GM18861 (cell line): ENCODE results near the gene SLC12A4.

Source experiments
- ATAC-seq: cut with Tn5 transposase; IDR thresholded peaks from one replicate; pipeline ENCODE4 v1.9.1; 2021; ENCODE audit not compliant: unreplicated experiment

The SLC12A4 gene

DNA sequence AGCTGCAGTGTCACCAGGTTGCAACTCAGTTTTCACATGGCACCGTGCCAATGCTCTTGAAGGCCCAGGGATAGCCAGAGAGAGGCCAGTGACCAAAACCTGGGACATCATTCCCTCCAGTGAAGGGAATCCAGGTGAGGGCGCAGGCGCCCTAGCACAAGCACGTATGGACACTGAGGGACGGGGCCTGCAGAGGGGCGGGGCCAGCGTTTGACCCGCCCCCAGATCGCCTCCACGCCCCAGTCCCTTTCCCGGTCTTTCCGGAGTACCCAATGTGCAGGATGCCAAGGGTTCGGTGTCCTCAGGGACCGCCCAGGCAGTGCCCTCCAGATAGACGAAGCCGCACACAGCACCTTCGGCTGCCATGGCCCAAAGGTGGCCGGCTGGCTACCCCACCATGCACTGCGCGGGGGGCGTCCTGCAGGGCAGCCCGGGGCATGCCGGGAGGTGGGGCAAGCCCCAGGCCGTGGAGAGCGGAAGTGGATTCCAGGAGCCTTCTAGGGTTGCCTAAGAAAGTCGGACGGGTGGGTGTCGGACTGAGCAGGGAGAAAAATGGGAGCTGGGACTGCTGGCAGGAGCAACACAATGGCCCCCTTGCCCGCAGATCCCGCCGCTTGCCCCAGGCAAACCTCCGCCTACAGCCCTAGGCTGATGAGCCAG is 4.6 kb downstream of the SLC12A4 start:
- no peak for ATAC-seq

- ATAC-seq, result no peak
These were observed 5.2 kb downstream of the SLC12A4 start for GRCh38 chr16:67963292-67963661.

GRCh38 chr16:67962135-67962534 is 6.3 kb downstream of the SLC12A4 start:
- ATAC-seq, result no peak

DNA sequence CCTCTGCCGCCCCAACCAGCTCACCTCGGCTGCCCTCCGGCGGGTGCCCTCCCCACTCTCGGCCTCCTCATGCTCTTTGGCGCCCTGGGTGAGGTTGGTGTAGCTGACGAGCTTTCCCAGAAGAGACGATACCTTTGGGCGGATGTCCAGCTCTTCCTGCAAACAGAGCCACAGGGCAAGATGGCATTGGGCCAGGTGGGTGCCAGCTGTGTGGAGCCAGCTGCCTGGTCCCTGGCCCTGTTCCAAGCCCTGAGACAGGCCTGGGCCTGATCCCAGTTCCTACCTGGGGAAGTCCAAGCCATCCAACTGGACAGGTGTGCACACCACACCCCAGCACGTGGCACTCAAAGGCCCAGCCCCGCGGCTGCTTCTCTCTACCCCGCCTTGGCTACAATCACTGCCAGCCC is 6.9 kb downstream of the SLC12A4 start:
- ATAC-seq, result no peak

DNA sequence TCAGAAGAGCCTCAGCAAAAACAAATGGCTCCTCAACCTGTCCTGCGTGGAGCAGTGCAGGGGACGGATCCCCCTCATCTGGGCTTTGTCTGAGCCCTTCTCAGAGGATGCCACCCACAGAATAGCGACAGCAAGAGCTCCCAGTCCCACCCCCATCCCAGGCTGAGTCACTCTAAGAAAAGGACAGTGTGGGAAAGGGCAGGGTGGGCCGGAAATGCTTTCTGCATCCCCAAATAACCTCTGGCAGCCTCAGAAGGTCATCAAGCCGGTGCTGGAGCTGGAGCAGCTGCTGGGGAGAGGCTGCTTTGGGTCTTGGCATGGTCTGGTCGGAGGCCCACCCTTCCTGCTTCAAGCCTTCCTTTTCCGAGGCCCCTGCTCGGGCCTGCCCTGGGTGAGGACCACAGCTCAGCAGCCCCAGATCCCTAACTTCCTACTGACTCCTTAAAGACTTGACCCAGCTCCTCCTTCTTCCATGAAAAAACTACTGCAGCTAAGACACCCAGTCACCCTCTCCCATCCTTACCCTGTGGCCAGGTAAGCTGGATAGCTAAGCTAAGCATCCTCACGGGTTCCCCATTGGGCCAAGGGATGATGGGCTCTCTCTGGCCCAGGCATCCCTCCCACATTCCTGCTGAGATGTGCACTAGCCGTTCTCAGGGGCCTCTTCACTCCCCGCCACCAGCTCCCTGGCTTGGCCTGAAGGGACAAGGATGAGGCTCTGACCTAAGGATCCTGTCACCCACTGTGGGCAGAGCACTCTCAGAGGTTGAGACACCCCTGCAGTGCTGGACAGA is 8.7 kb downstream of the SLC12A4 start:
- no peak for ATAC-seq

- ATAC-seq, result no peak
These were observed 10.8 kb downstream of the SLC12A4 start for GRCh38 chr16:67957622-67958021.

DNA sequence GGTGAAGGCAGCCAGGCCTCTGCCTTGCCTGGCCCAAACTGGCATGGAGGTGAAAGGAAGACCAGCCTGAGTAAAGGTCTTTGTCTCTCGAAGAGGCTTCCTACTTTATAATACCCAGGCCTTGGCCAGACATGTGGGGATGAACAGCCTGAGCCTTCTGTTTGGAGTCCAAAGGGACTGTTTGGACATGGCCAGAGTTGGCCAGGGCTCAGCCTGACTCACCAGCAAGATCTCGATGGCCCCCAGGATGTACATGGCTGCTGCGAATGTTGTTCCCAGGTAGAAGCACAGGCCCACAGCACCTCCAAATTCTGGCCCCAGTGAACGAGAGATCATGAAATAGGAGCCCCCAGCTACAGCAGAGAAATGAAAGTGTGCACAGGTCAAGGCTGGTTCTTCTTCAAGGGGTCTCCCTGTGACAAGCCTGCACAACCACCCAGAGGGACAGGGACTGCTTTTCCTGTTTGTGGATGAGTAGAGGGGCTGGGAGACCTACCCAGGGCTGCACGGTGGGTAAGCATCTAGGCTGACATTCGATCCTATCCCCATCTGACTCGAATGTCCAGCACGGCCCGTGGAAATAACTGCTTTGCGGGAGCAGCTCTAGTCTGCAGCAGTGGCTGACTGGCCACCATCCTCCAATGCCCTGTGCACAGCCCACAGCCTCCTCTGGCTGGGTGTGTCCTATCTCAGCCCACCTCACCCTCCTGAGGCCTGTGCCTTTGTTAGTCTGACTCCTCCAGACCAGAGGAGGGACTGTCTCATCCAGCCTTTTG is 13.8 kb downstream of the SLC12A4 start:
- no peak for ATAC-seq

GRCh38 chr16:67953641-67954375 is 14.6 kb downstream of the SLC12A4 start:
- no peak for ATAC-seq

GRCh38 chr16:67951485-67951884 is 17.0 kb downstream of the SLC12A4 start:
- no peak for ATAC-seq

DNA sequence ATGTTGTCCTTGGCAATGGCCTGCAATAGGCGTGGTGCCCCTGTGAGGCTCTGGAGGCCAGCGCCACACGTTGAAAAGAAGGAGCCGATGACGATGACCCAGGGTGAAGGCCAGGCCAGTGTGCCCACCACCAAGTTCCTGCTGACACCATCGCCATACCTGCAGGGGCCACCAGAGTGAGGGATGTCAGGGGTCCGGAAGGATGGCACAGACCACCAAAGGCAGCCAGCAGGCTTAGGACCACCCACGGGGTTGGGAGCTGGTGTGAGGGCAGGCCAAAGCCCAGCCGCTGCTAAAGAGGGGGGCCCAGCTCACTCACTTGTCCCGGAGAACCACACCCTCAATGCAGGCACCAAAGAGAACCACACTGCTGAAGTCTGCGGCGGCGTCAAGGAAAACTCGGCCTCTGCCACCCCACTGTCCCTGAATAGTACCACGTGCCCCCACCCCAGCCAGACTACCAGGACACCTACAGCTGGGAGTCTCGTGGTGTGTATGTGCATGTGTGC is 18.0 kb downstream of the SLC12A4 start:
- no peak for ATAC-seq

GRCh38 chr16:67949645-67950044 is 18.8 kb downstream of the SLC12A4 start:
- no peak for ATAC-seq

- ATAC-seq, result no peak
These were observed 20.4 kb downstream of the SLC12A4 start for GRCh38 chr16:67948015-67948414.

DNA sequence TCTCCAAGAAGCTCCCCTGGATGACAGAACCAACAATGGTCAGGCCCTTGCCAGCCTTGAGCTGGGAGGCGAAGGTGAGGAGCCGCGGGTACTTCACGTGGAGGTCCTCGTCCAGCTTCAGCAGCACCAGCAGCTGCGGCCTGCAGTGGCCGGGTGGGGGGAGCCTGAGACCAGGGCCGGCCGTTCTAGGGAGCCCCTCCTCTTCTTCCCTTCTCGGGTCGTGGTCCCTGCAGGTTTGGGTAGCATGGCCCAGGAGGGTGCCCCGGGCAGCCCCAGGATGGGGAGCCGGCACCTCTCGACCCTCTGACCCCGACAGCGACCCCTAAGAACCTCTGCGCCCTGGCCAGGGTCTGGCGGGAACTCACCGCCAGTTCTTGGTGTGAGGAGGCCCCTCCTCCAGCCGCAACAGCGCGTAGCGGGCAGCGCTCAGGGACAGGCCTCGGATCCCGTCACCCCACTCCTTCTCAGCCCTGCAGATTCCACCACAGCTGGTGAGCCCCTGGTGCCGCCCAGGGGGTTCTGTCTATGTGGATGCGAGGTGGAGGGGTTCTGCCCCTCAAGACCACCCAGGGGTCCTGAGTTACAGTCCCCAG is 21.4 kb downstream of the SLC12A4 start:
- ATAC-seq, result no peak

DNA sequence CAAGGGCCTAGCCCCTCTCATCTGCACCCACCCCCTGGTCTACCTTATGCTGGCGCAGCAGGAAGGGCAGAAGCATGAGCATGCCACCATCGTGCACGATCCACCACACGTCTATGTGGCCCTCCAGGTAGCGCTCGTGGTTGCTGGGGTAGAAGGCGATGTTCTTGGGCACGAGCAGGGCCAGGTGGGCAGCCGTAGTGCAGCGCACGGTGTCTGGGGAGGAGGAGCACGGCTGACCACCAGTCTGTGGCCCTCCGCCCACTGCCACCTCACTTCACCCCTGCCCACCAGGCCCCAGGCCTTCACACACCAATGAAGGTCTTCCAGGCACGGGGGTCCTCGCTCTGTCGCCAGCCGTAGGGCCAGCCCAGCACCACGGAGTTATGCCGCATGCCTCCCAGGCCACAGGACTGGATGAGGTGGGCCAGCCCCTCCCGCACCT is 22.3 kb downstream of the SLC12A4 start:
- no peak for ATAC-seq

GRCh38 chr16:67945392-67945933 is 23.0 kb downstream of the SLC12A4 start:
- no peak for ATAC-seq

DNA sequence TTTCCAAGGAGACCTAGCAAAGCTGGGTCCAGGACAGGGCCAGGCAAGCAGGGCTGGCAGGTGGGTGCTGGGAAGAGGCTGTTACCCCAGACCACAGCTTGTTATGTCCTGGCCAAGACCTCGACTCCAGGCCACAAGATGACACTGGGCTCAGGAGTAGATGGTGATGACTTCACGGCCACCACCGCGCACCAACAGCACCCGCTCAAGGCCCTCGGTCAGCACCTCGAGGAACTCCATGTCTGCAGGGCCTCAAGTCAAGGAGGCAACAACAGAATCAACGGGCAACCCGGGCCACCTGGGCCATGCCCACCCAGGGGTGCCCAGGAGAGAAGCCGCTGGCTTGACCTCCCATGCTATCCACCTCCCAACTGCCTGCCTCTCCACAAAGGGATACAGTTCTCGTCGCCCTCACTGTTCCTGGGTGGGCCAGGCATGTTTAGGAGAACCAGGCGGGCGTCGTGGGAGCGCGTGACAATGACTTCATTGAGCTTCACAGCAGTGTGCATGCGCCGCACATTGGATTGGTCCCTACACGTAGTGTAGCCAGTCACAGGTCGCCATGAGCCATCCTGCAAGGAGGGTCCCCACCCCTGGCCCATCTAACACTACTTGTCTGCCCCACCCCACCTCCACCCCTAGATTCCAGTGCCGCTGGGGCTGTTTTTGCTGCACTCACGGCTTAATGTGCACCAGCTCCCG is 23.6 kb downstream of the SLC12A4 start:
- ATAC-seq, result no peak

DNA sequence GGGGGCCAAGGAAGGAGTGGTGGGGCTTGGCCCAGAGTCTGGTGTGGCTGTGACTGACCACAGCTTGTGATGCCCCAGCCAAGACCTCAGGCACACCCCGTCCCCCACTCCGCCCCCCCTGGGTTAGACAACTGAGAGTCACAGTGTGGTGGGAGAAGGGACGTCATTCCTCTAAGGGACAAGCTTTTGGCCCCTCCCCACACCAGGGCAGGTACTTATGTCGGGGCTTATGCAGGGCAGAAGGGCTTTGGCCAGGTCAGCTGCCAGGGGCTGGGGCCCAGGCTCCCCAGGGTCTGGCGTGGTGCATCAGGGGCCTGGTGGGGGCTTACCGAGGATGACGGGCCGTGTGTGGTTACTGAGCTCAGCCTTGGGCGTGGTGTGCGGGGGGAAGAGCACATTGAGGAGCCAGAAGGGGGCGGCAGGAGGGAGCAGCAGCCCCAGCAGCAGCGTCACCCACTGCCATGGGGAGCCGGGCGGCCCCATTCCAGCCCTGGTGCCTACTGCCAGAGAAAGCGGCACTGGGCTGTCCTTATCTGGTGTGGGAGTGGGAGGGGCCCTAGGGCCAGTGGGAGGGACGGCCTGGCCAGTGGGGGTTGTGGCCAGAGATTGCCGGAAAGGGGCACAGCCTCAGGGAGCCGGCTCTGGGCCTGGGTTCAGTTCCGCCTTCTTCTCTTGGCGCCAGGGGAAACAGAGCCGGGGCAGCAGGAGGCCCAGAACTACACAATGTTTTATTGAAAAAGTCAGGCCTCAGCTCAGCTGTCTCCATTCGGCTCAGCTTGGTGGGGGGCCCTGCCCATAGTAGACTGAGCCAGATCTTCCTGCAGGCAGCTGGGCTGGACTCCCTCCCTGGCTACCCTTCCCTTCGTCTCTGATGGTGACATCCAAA is 24.6 kb downstream of the SLC12A4 start, which contains the start of gene LCAT:
Gene LCAT, minus strand, starts transcription at position 502 of the 886 bp plus-strand sequence. Its CDS starts 19 bp downstream, at position 483.
- ATAC-seq, result no peak

GRCh38 chr16:67943256-67943618 is 25.2 kb downstream of the SLC12A4 start:
- no peak for ATAC-seq
